Mammary epithelial cell (primary cell): Measurements from ENCODE around the gene CDK14.

Experiments used
- CTCF ChIP-seq, 2 donors: IDR thresholded peaks in 1 of 2; conservative IDR thresholded peaks in 1 of 2; 2 replicates each; pipeline ENCODE4 v1.5.1; 2011 to 2012; ENCODE audit warnings: inconsistent platforms in 2 of 2, low read length in 2 of 2, mild to moderate bottlenecking in 2 of 2, control low read depth in 1 of 2, low read depth in 1 of 2; ENCODE audit not compliant: insufficient read depth in 1 of 2; ENCODE audit errors: extremely low read depth in 1 of 2
- EZH2 ChIP-seq: IDR thresholded peaks from 2 replicates; pipeline ENCODE4 v1.6.1; 2012; ENCODE audit warnings: low read length, inconsistent platforms, borderline replicate concordance

DNA sequence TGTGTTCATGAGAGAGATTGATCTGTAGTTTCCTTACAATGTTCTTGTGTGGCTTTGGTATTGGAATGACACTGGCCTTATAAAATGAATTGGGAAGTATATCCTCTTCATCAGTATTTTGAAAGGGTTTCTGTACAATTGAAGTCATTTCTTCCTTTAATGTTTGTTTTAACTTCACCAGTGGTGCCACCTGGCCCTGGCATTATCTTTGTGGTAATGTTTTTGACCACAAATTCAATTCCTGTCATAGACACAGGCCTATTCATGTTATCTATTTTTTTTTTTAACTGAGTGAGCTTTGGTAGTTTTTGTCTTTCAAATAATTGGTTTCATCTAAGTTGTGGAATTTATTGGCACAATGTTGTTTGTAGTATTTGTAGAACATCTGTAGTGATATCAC is 127.7 kb downstream of the CDK14 start:
- no peak for TF ChIP-seq CTCF (conservative IDR thresholded peaks at IDR 0.05 in 1 of 2, IDR thresholded peaks at IDR 0.05 in 1 of 2; ENCODE audit: extremely low read depth in 1 of 2, insufficient read depth in 1 of 2, low read depth in 1 of 2, low read length in 2 of 2)
- TF ChIP-seq EZH2: no peak
